Ectodermal cell (in vitro differentiated cells): ENCODE data around the gene UBE2J2.

ENCODE experiments used
- H3K27ac ChIP-seq: 2 replicates; pipeline ENCODE4 v1.7.0; 2013; ENCODE audit warnings: mild to moderate bottlenecking, low read depth, low read length; ENCODE audit not compliant: insufficient read depth, poor library complexity, severe bottlenecking
- H3K27me3 ChIP-seq: 2 replicates; pipeline ENCODE4 v1.7.0; 2013; ENCODE audit warnings: mild to moderate bottlenecking, low read length; ENCODE audit not compliant: insufficient read depth, control insufficient read depth, poor library complexity, severe bottlenecking
- H3K36me3 ChIP-seq: one replicate; pipeline ENCODE4 v1.7.0; 2013; ENCODE audit warnings: low read length; ENCODE audit not compliant: control insufficient read depth, insufficient read depth
- H3K4me1 ChIP-seq: one replicate; pipeline ENCODE4 v1.7.0; 2013; ENCODE audit warnings: low read length; ENCODE audit not compliant: control insufficient read depth, insufficient read depth
- H3K4me3 ChIP-seq: 2 replicates; pipeline ENCODE4 v1.7.0; 2013; ENCODE audit warnings: low read depth, low read length, control low read depth; ENCODE audit not compliant: insufficient read depth
- H3K9me3 ChIP-seq: 2 replicates; pipeline ENCODE4 v1.7.0; 2013; ENCODE audit warnings: mild to moderate bottlenecking, low read length, moderate library complexity; ENCODE audit not compliant: control insufficient read depth
- WGBS, 2 experiments: methylation state at CpG; one replicate each; pipeline ENCODE4 v1.1.7; 2013; ENCODE audit warnings: missing lambda C conversion rate in 2 of 2; 5-methylcytosine and 5-hydroxymethylcytosine counted together

The UBE2J2 gene

GRCh38 chr1:1225238-1225845, 48.3 kb downstream of the UBE2J2 start:
- 95 to 96% methylated on average over 34 of the region's 34 CpGs for WGBS, 2 experiments
- no peak overlapping the region for H3K4me3 ChIP-seq
- H3K4me1 ChIP-seq, result no peaks in the 10 kb centered on the region
- H3K36me3 ChIP-seq, result peaks cover 8% of the 10 kb centered on the region
- H3K9me3 ChIP-seq, result no peaks in the 10 kb centered on the region
- no peaks in the 10 kb centered on the region for H3K27me3 ChIP-seq
- no peak overlapping the region for H3K27ac ChIP-seq

DNA sequence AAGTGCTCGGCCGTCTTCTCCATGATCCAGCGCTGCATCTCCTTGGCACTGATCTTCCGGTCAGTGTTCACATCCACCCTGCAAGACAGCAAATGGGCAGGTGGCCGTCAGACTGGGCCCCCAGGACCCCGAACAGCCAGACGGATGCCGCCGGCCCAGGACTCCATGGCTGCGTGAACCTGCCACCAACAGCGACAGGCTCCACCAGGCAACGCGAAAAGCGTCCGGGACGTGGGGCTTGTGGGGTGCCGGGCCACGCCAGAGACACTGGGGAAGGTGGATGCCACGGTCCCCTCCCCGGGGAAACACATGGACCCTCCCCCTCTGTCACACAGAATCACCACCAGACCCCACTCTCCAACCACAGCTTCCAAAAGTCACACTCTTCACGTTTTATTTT, 49.8 kb downstream of the UBE2J2 start:
- H3K4me3 ChIP-seq, result no peak overlapping the region
- no peaks in the 10 kb centered on the region for H3K27me3 ChIP-seq
- peaks cover 8% of the 10 kb centered on the region for H3K36me3 ChIP-seq
- H3K4me1 ChIP-seq, result no peaks in the 10 kb centered on the region
- H3K9me3 ChIP-seq, result no peaks in the 10 kb centered on the region
- WGBS, 2 experiments, result 96 to 97% methylated on average over 21 of the region's 21 CpGs
- no peak overlapping the region for H3K27ac ChIP-seq

- H3K9me3 ChIP-seq, result no peaks in the 10 kb centered on the region
- no peak overlapping the region for H3K27ac ChIP-seq
- WGBS, 2 experiments, result 96 to 97% methylated on average over 15 of the region's 15 CpGs
- peaks cover 12% of the 10 kb centered on the region for H3K36me3 ChIP-seq
- no peaks in the 10 kb centered on the region for H3K27me3 ChIP-seq
- no peaks in the 10 kb centered on the region for H3K4me1 ChIP-seq
- no peak overlapping the region for H3K4me3 ChIP-seq
Measured at GRCh38 chr1:1223321-1223720, 50.3 kb downstream of the UBE2J2 start.

DNA sequence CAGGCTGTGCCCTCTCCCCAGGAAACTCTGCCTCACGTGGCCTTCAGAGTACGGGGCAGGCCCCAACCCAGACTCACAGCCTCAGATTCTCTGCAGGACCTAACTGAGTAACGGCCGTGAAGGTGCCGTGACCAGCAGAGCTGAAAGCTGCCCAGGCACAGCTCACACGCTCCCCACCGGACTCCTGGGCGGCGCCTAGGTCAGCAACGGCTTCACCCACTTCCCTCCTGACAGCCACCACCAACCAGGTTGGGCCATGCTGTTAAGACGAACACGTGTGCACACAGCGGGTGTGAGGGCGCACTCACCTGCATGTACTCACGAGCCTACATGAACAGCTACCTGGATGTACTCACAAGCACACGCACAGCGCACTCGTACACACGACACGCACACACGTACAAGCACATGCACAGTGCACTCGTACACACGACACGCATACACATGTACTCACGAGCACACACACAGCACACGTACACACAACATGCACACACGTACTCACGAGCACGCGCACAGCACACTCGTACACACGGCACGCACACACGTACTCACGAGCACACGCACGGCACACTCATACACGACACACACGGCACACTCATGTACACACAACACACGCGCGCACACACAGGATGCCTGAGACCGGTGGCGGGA, 51.0 kb downstream of the UBE2J2 start:
- no peak overlapping the region for H3K4me3 ChIP-seq
- H3K9me3 ChIP-seq, result no peaks in the 10 kb centered on the region
- H3K27ac ChIP-seq, result no peak overlapping the region
- H3K27me3 ChIP-seq, result no peaks in the 10 kb centered on the region
- H3K36me3 ChIP-seq, result peaks cover 17% of the 10 kb centered on the region
- WGBS, 2 experiments, result 95 to 96% methylated on average over 44 of the region's 44 CpGs
- no peaks in the 10 kb centered on the region for H3K4me1 ChIP-seq

GRCh38 chr1:1221887-1222574, 51.6 kb downstream of the UBE2J2 start:
- H3K27me3 ChIP-seq, result no peaks in the 10 kb centered on the region
- 96% methylated on average over 30 of the region's 30 CpGs for WGBS, 2 experiments
- no peaks in the 10 kb centered on the region for H3K4me1 ChIP-seq
- H3K9me3 ChIP-seq, result no peaks in the 10 kb centered on the region
- H3K36me3 ChIP-seq, result peaks cover 18% of the 10 kb centered on the region
- H3K27ac ChIP-seq, result no peak overlapping the region
- H3K4me3 ChIP-seq, result no peak overlapping the region

GRCh38 chr1:1220197-1220596, 53.5 kb downstream of the UBE2J2 start:
- WGBS, 2 experiments, result 91 to 92% methylated on average over 24 of the region's 24 CpGs
- Histone ChIP-seq H3K27ac (no peak overlapping the region), H3K27me3 (no peaks in the 10 kb centered on the region), H3K9me3 (no peaks in the 10 kb centered on the region), H3K4me1 (no peaks in the 10 kb centered on the region), H3K36me3 (peaks cover 20% of the 10 kb centered on the region), H3K4me3 (no peak overlapping the region)

DNA sequence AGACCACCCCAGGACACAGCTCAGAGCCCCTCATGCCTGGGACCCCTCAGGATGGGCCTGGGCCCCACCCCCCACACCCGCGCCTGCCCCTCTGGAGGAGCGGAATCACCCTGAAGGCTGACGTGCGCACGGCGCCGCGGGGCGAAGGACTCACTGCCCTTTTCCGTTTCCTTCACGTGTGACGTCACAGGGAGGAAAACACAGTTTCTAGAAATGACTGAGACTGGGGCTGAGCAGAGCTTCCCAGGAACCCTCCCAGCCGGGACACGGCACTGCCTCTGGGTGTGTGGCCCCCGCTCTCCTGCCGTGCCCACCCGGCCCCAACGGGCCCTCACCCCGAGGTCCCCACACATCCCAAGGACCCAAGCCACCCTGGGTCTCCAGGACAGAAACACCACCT, 54.3 kb downstream of the UBE2J2 start:
- WGBS, 2 experiments, result 96% methylated on average over 20 of the region's 20 CpGs
- Histone ChIP-seq H3K9me3 (no peaks in the 10 kb centered on the region), H3K27ac (no peak overlapping the region), H3K4me1 (no peaks in the 10 kb centered on the region), H3K4me3 (no peak overlapping the region), H3K36me3 (peaks cover 20% of the 10 kb centered on the region), H3K27me3 (no peaks in the 10 kb centered on the region)

- H3K27ac ChIP-seq, result no peak overlapping the region
- peaks cover 20% of the 10 kb centered on the region for H3K36me3 ChIP-seq
- no peaks in the 10 kb centered on the region for H3K4me1 ChIP-seq
- H3K27me3 ChIP-seq, result no peaks in the 10 kb centered on the region
- 94 to 96% methylated on average over 36 of the region's 36 CpGs for WGBS, 2 experiments
- H3K4me3 ChIP-seq, result no peak overlapping the region
- H3K9me3 ChIP-seq, result no peaks in the 10 kb centered on the region
Measured at GRCh38 chr1:1218524-1219200, 55.0 kb downstream of the UBE2J2 start.

DNA sequence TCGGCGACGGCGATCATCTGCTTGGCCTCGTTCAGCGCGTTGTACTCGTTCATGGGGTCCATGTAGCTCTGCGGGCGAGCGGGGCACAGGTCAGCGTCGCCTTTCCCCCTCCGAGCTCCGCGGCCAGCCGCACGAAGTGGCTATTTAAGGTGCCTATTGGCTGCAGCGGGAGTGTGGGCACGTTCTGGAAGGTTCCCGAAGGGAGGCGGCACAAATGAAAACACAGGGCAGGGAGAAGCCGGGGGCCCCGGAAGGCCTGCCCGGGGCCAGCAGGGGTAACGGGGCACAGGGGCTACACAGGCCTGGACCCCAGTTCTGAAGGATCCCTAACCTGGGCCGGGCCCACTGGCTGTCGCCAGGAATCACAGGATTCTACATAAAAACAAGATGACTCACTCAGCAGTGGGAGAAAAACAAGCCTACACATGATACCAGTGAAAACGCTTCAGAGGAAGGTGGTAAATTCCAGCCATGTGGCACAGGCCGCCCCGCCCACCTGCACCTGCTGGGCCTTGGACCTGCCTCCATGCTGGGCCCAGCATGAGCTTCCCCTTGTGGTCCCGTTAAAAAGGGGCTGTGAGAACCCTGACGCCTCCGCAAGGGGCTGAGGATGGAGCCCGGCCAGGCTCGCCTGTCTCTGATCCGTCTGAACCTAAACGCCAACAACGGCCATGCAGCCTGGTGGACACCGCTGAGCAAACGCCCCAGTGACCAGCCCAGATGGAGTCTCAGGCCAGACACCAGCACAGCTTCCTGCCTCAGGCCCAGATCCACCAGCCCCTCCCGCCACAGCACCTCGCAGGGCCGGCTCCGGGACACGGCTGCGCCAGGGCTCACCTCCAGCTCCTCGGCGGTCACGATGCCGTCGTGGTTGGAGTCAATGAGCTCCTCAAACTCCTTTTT, 55.8 kb downstream of the UBE2J2 start:
- Histone ChIP-seq H3K27ac (no peak overlapping the region), H3K4me1 (no peaks in the 10 kb centered on the region), H3K36me3 (peaks cover 15% of the 10 kb centered on the region), H3K4me3 (no peak overlapping the region), H3K27me3 (no peaks in the 10 kb centered on the region), H3K9me3 (no peaks in the 10 kb centered on the region)
- WGBS, 2 experiments, result 93 to 94% methylated on average over 52 of the region's 52 CpGs
